ENCODE data around the gene PCMTD2.

The PCMTD2 gene

DNA sequence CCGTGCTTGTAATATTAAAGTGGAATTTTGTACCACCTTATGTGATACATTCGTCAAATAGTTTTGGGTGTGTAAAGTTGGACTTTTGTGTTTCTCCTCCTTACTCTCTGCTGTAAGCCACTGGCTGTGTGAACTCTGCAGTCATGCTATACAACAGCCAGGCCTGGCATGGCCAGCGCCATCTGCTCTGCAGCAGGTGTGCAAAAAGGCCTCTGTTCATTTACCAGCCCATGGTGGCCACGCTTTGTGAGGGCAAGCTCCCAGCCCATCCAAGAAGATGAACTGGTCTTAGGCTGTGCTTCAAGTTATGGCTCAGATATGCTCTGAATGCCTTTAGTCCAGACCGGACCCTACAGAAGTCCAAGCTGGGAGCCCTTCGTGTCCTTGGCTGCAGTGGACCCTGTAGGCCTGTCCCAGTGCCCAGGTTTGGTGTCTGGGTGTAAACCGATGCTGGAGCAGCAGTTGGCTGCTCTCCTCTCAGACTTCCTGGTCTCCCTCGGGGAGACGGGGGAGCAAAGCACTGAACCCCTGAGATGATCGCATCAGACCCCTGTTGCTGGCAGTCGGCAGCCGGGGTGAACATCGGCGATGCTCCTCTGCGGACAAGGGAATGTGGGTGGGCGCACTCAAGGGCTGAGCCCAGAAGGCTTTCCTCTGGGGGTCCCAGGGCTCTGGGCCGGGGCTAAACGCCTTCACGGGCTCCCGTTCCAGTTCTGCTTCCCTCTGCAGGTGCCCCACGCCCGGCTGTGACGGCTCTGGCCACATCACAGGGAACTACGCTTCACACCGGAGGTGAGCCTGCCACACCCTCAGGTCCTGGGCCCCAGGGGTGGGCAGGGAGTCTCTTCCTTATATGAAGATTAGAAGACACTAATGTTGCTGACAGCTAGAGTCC is 28.6 kb upstream of the PCMTD2 start:
- Histone ChIP-seq H3K36me3 (ENCODE audit: low read depth) (no peaks in the 10 kb centered on the region), H3K4me3 (ENCODE audit: severe bottlenecking) (no peak overlapping the region), H3K9me3 (ENCODE audit: severe bottlenecking) (no peaks in the 10 kb centered on the region), H3K27ac (ENCODE audit: poor library complexity, severe bottlenecking) (no peak overlapping the region), H3K4me1 (ENCODE audit: insufficient read depth, poor library complexity, severe bottlenecking) (peaks cover 15% of the 10 kb centered on the region), H3K27me3 (ENCODE audit: insufficient read depth, poor library complexity, severe bottlenecking) (no peaks in the 10 kb centered on the region)
- ATAC-seq (ENCODE audit: low read depth) (no peak), DNase-seq (ENCODE audit: low spot score) (peak; percentile 80)
- TF ChIP-seq CTCF (IDR thresholded peaks at IDR 0.05; ENCODE audit: poor library complexity, severe bottlenecking) = no peak

GRCh38 chr20:64228086-64228653 is 27.4 kb upstream of the PCMTD2 start:
- H3K4me1 ChIP-seq (ENCODE audit: insufficient read depth, poor library complexity, severe bottlenecking) = peaks cover 11% of the 10 kb centered on the region
- no peak overlapping the region for H3K27ac ChIP-seq (ENCODE audit: poor library complexity, severe bottlenecking)
- H3K27me3 ChIP-seq (ENCODE audit: insufficient read depth, poor library complexity, severe bottlenecking) = no peaks in the 10 kb centered on the region
- peak; percentile 66 for DNase-seq (ENCODE audit: low spot score)
- ATAC-seq (ENCODE audit: low read depth) = no peak
- no peak for TF ChIP-seq CTCF (IDR thresholded peaks at IDR 0.05; ENCODE audit: poor library complexity, severe bottlenecking)
- no peaks in the 10 kb centered on the region for H3K36me3 ChIP-seq (ENCODE audit: low read depth)
- H3K4me3 ChIP-seq (ENCODE audit: severe bottlenecking) = no peak overlapping the region
- H3K9me3 ChIP-seq (ENCODE audit: severe bottlenecking) = no peaks in the 10 kb centered on the region

- Histone ChIP-seq H3K27me3 (ENCODE audit: insufficient read depth, poor library complexity, severe bottlenecking) (no peaks in the 10 kb centered on the region), H3K27ac (ENCODE audit: poor library complexity, severe bottlenecking) (no peak overlapping the region), H3K9me3 (ENCODE audit: severe bottlenecking) (no peaks in the 10 kb centered on the region), H3K36me3 (ENCODE audit: low read depth) (no peaks in the 10 kb centered on the region), H3K4me1 (ENCODE audit: insufficient read depth, poor library complexity, severe bottlenecking) (peaks cover 8% of the 10 kb centered on the region), H3K4me3 (ENCODE audit: severe bottlenecking) (no peak overlapping the region)
- no peak for TF ChIP-seq CTCF (IDR thresholded peaks at IDR 0.05; ENCODE audit: poor library complexity, severe bottlenecking)
- DNase-seq (ENCODE audit: low spot score) (peak; percentile 80), ATAC-seq (ENCODE audit: low read depth) (no peak)
Observed at GRCh38 chr20:64228751-64229506, 26.6 kb upstream of the PCMTD2 start.

- DNase-seq (ENCODE audit: low spot score) (peak; percentile 65), ATAC-seq (ENCODE audit: low read depth) (peak; percentile 11; the same call in 1 of the 3 replicates)
- no peak overlapping the region for H3K27ac ChIP-seq (ENCODE audit: poor library complexity, severe bottlenecking)
- H3K4me1 ChIP-seq (ENCODE audit: insufficient read depth, poor library complexity, severe bottlenecking) = peaks cover 2% of the 10 kb centered on the region
- no peaks in the 10 kb centered on the region for H3K36me3 ChIP-seq (ENCODE audit: low read depth)
- no peak overlapping the region for H3K4me3 ChIP-seq (ENCODE audit: severe bottlenecking)
- H3K9me3 ChIP-seq (ENCODE audit: severe bottlenecking) = no peaks in the 10 kb centered on the region
- TF ChIP-seq CTCF (IDR thresholded peaks at IDR 0.05; ENCODE audit: poor library complexity, severe bottlenecking) = no peak
- no peaks in the 10 kb centered on the region for H3K27me3 ChIP-seq (ENCODE audit: insufficient read depth, poor library complexity, severe bottlenecking)
Observed at GRCh38 chr20:64229507-64230061, 26.0 kb upstream of the PCMTD2 start.

All from RWPE2 (cell line).